SK-N-SH treated with all-trans-retinoic acid at 6 μM for 48 hours (cell line): ENCODE results near the gene DNAL1.

ENCODE experiments used
- ATAC-seq: fragments of 200-7000 bp; cut with Tn5 transposase; 3 replicates; pipeline ENCODE4 v1.9.1; 2020; ENCODE audit warnings: mild to moderate bottlenecking, moderate library complexity
- ARNTL ChIP-seq: fragments of 450-650 bp; formaldehyde crosslinking; IDR thresholded peaks from 2 replicates; pipeline ENCODE4 v1.5.0; 2020; ENCODE audit warnings: low read depth, mild to moderate bottlenecking, moderate library complexity, borderline replicate concordance
- BACH2 ChIP-seq: fragments of 250-450 bp; sonication (Bioruptor Pico); IDR thresholded peaks from 2 replicates; pipeline ENCODE4 v1.9.0; 2021; ENCODE audit warnings: mild to moderate bottlenecking, borderline replicate concordance
- CSDC2 ChIP-seq: fragments of 250-450 bp; sonication (Bioruptor Pico); IDR thresholded peaks from 2 replicates; pipeline ENCODE4 v1.5.0; 2020; ENCODE audit warnings: mild to moderate bottlenecking, moderate library complexity
- ESRRG ChIP-seq: fragments of 250-450 bp; sonication (Bioruptor Pico); IDR thresholded peaks from 2 replicates; pipeline ENCODE4 v1.6.1; 2021; ENCODE audit warnings: mild to moderate bottlenecking
- GLIS3 ChIP-seq: fragments of 250-450 bp; sonication (Bioruptor Pico); IDR thresholded peaks from 2 replicates; pipeline ENCODE4 v1.5.0; 2020; ENCODE audit warnings: mild to moderate bottlenecking, moderate library complexity
- ISL1 ChIP-seq: fragments of 250-450 bp; sonication (Bioruptor Pico); IDR thresholded peaks from 2 replicates; pipeline ENCODE4 v2.1.2; 2022; ENCODE audit warnings: mild to moderate bottlenecking, moderate library complexity
- OSR1 ChIP-seq: fragments of 250-450 bp; sonication (Bioruptor Pico); IDR thresholded peaks from 2 replicates; pipeline ENCODE4 v1.8.0; 2022; ENCODE audit warnings: moderate library complexity, mild to moderate bottlenecking, inconsistent platforms
- PATZ1 ChIP-seq: fragments of 250-450 bp; sonication (Bioruptor Pico); IDR thresholded peaks from 2 replicates; pipeline ENCODE4 v1.8.0; 2020; ENCODE audit warnings: mild to moderate bottlenecking, moderate library complexity, borderline replicate concordance
- POU6F1 ChIP-seq: fragments of 250-450 bp; sonication (Bioruptor Pico); IDR thresholded peaks from 2 replicates; pipeline ENCODE4 v1.8.0; 2021; ENCODE audit warnings: low read depth, mild to moderate bottlenecking, moderate library complexity, borderline replicate concordance
- PPARA ChIP-seq: fragments of 250-450 bp; sonication (Bioruptor Pico); IDR thresholded peaks from 2 replicates; pipeline ENCODE4 v1.5.0; 2020; ENCODE audit warnings: mild to moderate bottlenecking, borderline replicate concordance
- RARB ChIP-seq: fragments of 250-450 bp; sonication (Bioruptor Pico); IDR thresholded peaks from 2 replicates; pipeline ENCODE4 v1.8.0; 2021; ENCODE audit warnings: mild to moderate bottlenecking, moderate library complexity
- SNAI2 ChIP-seq: fragments of 250-450 bp; sonication (Bioruptor Pico); IDR thresholded peaks from 2 replicates; pipeline ENCODE4 v1.5.0; 2020; ENCODE audit warnings: mild to moderate bottlenecking, moderate library complexity
- TOX ChIP-seq: fragments of 250-450 bp; sonication (Bioruptor Pico); IDR thresholded peaks from 2 replicates; pipeline ENCODE4 v1.8.0; 2021; ENCODE audit warnings: mild to moderate bottlenecking, moderate library complexity, borderline replicate concordance
- ZC3H10 ChIP-seq: fragments of 250-450 bp; sonication (Bioruptor Pico); IDR thresholded peaks from 2 replicates; pipeline ENCODE4 v1.5.1; 2021; ENCODE audit warnings: mild to moderate bottlenecking, moderate library complexity
- ZFP30 ChIP-seq: fragments of 450-650 bp; formaldehyde crosslinking; IDR thresholded peaks from 2 replicates; pipeline ENCODE4 v1.5.0; 2022; ENCODE audit warnings: mild to moderate bottlenecking, moderate library complexity
- ZNF565 ChIP-seq: fragments of 450-650 bp; formaldehyde crosslinking; conservative IDR thresholded peaks from 2 replicates; pipeline ENCODE4 v1.5.0; 2020; ENCODE audit warnings: low read depth, mild to moderate bottlenecking, moderate library complexity
- ZNF70 ChIP-seq: fragments of 450-650 bp; formaldehyde crosslinking; IDR thresholded peaks from 2 replicates; pipeline ENCODE4 v1.5.0; 2020; ENCODE audit warnings: mild to moderate bottlenecking, moderate library complexity
- ZNF8 ChIP-seq: fragments of 450-650 bp; formaldehyde crosslinking; IDR thresholded peaks from 2 replicates; pipeline ENCODE4 v1.5.0; 2020; ENCODE audit warnings: mild to moderate bottlenecking, moderate library complexity
- TF ChIP-seq, protein P1 (sequence below): fragments of 250-450 bp; sonication (Bioruptor Pico); IDR thresholded peaks from 2 replicates; pipeline ENCODE4 v1.5.1; 2020; ENCODE audit warnings: low read depth, mild to moderate bottlenecking, moderate library complexity
- TF ChIP-seq, protein P2 (sequence below): fragments of 250-450 bp; sonication (Bioruptor Pico); IDR thresholded peaks from 2 replicates; pipeline ENCODE4 v1.5.0; 2020; ENCODE audit warnings: mild to moderate bottlenecking, moderate library complexity

The DNAL1 gene

DNA sequence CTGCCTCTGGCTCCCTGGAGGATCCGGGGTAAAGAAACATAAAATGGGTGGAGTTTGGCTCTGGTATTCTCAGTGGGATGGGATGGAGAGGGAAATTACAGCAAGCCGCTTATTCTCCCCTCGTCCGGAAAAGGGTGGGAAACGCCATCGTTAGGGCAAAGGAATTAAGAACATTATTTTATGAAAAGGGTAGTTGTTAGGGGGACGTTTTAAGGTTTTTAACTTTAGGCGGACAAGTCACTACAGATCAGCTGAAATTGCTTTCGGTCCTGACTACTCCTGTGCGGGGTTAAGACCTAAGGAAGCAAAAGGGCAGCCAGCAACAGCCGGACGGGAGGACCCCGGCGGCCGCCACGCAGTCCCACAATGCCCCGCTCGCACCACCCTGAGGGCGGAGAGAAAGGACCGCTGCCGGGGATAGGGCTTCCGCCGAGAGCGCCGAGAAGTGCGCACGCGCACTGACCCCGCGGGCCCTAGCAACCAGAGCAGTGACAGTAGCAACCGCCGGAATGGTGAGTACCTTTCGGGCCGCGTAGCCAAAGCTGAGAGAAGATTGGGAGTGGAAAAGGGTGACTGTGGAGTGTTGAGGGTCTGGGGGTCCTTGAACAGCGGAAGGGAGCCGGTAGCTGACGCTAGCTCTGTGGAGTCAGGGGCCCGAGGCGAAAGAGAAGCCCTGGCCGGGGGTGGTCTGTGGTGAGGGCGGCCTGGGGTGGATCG lies at the start of gene DNAL1:
DNAL1 (plus strand) TSS at position 456 of the 717 bp plus-strand sequence; CDS start at position 510, 54 bp downstream.
- ATAC-seq: peak; percentile 98
- peak; percentile 57; the same call in 1 of the 2 replicates for TF ChIP-seq PATZ1
- no peak for TF ChIP-seq ZNF565 (CRISPR knock-in tag)
- TF ChIP-seq, all 23 proteins: peak for 1

- no peak for ATAC-seq
- TF ChIP-seq ZNF8 (CRISPR knock-in tag) (no peak), ARNTL (CRISPR knock-in tag) (no peak), ISL1 (no peak), ZNF565 (CRISPR knock-in tag) (no peak), CSDC2 (no peak), ZC3H10 (CRISPR knock-in tag) (no peak), OSR1 (CRISPR knock-in tag) (no peak), RARB (no peak), TOX (CRISPR knock-in tag) (no peak), ZNF70 (CRISPR knock-in tag) (no peak), ZFP30 (CRISPR knock-in tag) (no peak), SNAI2 (CRISPR knock-in tag) (no peak), ESRRG (no peak), PATZ1 (no peak), POU6F1 (CRISPR knock-in tag) (no peak)
- TF ChIP-seq, protein P1, sequence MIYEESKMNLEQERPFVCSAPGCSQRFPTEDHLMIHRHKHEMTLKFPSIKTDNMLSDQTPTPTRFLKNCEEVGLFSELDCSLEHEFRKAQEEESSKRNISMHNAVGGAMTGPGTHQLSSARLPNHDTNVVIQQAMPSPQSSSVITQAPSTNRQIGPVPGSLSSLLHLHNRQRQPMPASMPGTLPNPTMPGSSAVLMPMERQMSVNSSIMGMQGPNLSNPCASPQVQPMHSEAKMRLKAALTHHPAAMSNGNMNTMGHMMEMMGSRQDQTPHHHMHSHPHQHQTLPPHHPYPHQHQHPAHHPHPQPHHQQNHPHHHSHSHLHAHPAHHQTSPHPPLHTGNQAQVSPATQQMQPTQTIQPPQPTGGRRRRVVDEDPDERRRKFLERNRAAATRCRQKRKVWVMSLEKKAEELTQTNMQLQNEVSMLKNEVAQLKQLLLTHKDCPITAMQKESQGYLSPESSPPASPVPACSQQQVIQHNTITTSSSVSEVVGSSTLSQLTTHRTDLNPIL (CRISPR knock-in tag): no peak
- TF ChIP-seq, protein P2, sequence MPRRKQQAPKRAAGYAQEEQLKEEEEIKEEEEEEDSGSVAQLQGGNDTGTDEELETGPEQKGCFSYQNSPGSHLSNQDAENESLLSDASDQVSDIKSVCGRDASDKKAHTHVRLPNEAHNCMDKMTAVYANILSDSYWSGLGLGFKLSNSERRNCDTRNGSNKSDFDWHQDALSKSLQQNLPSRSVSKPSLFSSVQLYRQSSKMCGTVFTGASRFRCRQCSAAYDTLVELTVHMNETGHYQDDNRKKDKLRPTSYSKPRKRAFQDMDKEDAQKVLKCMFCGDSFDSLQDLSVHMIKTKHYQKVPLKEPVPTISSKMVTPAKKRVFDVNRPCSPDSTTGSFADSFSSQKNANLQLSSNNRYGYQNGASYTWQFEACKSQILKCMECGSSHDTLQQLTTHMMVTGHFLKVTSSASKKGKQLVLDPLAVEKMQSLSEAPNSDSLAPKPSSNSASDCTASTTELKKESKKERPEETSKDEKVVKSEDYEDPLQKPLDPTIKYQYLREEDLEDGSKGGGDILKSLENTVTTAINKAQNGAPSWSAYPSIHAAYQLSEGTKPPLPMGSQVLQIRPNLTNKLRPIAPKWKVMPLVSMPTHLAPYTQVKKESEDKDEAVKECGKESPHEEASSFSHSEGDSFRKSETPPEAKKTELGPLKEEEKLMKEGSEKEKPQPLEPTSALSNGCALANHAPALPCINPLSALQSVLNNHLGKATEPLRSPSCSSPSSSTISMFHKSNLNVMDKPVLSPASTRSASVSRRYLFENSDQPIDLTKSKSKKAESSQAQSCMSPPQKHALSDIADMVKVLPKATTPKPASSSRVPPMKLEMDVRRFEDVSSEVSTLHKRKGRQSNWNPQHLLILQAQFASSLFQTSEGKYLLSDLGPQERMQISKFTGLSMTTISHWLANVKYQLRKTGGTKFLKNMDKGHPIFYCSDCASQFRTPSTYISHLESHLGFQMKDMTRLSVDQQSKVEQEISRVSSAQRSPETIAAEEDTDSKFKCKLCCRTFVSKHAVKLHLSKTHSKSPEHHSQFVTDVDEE (CRISPR knock-in tag): no peak
Observed at GRCh38 chr14:73599499-73599898, 45.3 kb upstream of the DNAL1 start.

DNA sequence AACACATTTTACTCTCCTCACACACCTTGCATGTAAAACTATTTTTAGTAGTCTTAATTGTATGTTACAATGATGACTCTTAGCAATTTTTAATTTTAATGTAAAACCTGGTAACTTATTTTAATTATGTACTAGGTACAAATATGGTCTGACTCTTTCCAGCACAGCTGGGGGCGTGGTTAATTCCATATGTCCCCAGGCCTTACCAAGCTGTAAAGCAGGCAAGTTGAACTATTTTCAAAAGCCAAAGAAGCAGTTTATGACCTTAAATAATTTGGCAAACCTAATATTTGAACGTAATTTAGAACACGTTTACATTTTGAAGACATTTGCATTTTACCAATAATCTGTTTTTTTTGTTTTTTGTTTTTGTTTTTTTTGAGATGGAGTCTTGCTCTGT lies 41.8 kb upstream of the DNAL1 start:
- no peak for ATAC-seq

DNA sequence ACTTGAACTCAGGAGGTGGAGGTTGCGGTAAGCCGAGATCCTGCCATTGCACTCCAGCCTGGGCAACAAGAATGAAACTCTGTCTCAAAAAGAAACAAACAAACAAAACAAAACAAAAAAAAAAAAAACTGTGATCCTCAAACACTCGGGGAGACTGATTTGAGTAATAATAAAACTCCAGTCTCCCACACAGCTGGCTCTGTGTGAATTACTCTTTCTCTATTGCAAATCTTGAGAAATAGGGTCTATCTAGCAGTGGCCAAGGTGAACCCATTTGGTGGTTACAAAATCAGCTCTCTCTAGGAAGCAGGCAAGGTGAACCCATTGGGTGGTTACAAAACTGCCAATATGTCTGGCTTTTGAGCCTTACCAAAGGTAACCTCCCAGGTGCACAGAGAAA lies 38.5 kb upstream of the DNAL1 start:
- TF ChIP-seq ZNF8 (CRISPR knock-in tag): no peak
- TF ChIP-seq ZNF565 (CRISPR knock-in tag): no peak
- no peak for TF ChIP-seq PATZ1
- no peak for TF ChIP-seq RARB
- no peak for TF ChIP-seq GLIS3 (CRISPR knock-in tag)
- no peak for TF ChIP-seq ZFP30 (CRISPR knock-in tag)
- TF ChIP-seq, protein P1 (CRISPR knock-in tag): no peak
- TF ChIP-seq PPARA (CRISPR knock-in tag): no peak

More for the DNA sequence above, 41.8 kb upstream of the DNAL1 start:
- TF ChIP-seq SNAI2 (CRISPR knock-in tag): no peak
- no peak for TF ChIP-seq ESRRG
- no peak for TF ChIP-seq ZNF565 (CRISPR knock-in tag)
- TF ChIP-seq TOX (CRISPR knock-in tag): no peak
- TF ChIP-seq BACH2 (CRISPR knock-in tag): no peak
- no peak for TF ChIP-seq CSDC2
- TF ChIP-seq ZNF8 (CRISPR knock-in tag): no peak
- no peak for TF ChIP-seq ZNF70 (CRISPR knock-in tag)

More for the DNA sequence above, 38.5 kb upstream of the DNAL1 start:
- ATAC-seq: no peak
